Posterior cingulate gyrus (tissue), 11 donors: ENCODE measurements around the gene DEAF1.

Experiments
- DNase-seq, 10 donors: peaks; one replicate each; pipeline versions ENCODE4 v3.0.0 to v3.0.0-alpha.2; 2020 to 2021; ENCODE audit warnings: mixed read lengths in 3 of 10
- intact Hi-C: fragments of 100-400 bp; cut with DNase I; formaldehyde crosslinking; loops from one replicate; pipeline ENCODE4 v1.15.1; 2023

Gene DEAF1

DNA sequence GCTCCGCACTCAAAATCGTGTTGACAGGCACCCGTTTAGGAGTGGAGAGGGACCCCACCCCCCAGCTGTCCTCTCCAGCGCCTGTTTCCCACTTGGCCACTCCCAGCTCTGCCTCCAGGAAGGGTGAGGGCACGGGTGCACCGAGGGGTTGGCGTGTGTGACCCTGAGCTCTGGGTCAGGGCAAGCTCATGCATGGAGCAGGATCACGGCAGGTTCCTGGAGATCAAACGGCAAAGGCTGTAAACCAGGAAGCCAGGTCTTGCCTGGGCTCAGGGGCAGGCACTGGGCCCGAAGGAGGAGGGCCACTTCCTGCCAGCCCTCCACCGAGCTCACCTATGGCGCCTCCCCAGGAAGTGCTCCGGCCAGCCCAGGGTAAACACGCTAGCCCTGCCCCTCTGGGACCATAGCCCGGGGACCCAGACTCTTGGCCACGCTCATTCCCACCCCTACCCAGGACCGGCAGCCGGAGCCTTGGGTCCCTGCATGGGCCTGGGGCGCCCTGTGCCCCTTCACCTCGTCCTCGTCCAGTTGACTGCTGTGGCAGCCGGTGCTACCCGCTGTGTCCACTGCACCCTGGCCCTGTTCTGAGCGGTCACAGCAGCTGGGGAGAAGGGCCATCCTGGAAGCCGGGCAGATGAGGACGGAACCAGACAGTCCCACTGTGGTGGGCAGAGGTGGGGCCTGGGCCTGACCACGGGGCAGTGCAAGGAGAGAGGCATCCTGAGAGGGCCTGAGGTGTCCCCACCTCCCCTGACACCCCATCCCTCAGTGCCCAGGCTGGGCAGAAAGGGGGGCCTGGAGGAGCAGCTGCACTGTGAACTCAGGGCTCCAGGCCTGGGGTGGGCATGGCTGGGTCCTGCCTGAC lies 10.0 kb upstream of the DEAF1 start:
- peak in 3 of 10 donors; percentile 66 to 87 (median 70) for DNase-seq
- intact Hi-C loops, result no loop called here

DNA sequence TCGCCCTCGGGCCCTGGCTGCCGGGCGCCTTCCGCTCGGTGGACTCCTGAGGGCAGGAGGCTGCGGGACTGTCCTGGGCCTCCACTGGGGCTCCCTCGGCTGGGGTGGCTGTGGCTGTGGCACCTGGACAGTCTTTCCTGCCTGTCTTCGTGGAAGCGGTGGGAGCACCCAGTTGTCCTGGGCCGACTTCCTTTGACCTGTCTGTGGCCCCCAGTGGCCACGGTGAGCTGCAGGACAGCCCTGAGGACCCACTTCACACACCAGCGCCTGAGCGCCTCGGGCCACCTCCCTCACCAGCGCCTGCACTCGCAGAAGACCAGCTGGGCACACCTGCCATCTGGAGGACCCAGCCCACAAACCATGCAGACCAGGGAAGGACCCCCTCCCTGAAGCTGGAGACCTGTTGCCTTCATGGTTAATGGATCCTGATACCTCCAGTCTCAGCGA lies 9.2 kb upstream of the DEAF1 start:
- intact Hi-C loops, result no loop called here
- peak in 3 of 10 donors; percentile 61 to 82 (median 77) for DNase-seq

DNA sequence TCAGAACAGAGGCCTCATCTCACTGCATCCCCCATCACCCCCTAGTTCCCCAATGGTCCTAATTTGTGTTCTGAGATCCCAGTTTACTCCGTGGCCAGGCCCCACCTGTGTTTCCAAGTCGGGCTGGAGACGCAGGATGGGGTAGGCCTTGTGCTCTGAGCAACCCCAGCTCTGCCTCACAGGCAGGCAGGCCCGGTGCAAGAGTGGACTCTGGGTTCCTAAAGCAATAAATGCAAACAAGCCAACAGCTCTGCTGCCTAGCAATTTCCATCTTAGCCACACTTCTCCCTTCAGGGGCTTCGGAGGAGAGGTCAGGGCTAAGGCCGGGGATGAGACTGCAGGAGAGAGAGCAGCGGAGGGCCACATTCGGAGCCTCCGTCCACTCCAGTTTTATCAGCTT lies 8.5 kb upstream of the DEAF1 start:
- DNase-seq, result peak in 1 of 10 donors; percentile 48

DNA sequence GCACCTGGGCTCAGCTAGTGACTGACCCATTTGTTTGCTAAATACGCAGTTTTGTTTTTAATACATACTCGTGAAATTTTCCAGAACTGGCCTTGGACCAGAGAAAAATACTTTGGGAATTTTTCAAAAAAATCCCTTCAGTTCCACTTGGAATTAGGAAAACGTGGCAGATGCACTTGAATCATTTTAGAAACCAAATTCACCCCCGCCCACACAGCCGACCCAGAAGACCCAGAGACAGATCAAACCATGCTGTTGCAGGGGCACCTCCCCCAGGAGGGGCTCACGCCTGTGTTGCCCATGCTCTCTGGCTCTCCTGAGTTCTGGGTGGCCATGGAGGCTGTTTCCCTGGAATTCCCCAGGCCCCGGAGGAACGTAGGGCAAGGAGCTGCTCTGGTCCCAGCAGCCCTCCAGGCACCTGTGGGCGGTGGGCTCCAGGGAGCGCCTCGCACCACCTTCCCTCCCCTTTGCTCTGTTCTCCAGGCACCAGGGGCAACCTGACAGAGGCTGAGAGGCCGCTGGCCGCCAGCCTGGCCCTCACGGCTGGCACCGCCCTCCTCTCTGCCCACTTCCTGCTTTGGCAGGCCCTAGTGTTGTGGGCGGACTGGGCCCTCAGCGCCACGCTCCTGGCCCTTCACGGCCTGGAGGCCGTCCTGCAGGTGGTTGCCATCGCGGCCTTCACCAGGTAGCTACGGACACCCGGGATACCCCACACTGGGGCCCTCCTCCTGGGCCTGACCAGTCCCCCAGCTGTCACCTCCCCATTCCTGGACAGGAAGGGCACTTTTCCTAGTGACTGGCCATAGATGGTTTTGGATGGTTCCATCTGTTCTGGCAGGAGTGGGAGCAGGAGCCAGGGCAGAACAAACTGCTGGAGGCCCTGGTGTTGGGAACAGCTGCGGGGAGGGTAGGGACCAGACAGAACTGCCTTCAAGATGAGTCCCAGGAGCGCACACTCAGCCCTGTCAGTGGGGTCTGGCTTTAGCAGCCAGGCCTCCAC lies 7.7 kb upstream of the DEAF1 start:
- intact Hi-C loops, result no loop called here
- peak in 3 of 10 donors; percentile 79 to 90 (median 85) for DNase-seq

More for the DNA sequence above, 8.5 kb upstream of the DEAF1 start:
- intact Hi-C loops, result no loop called here

- DNase-seq, result peak in 3 of 10 donors; percentile 53 to 75 (median 65)
- intact Hi-C loops, result no loop called here
Observed at GRCh38 chr11:701741-702461, 6.9 kb upstream of the DEAF1 start.

DNA sequence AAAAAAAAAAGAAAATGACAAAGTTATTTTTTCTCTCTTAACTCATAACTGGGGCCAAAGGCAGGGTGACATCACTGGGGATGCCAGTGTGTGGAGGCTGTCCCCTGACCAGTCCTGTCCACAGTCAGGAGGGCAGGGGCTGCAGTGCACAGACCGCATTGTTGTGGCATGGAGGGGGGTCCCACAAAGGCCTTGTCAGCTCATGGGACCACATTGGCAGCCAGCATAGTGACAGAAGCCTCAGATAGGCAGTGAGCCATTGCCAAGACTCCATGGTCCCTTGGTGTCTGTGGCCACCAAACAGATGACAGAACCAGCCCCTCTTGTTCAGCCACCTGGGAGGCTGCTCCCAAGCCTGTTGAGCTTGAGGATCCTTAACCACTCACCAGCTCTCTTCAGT lies 4.7 kb upstream of the DEAF1 start:
- intact Hi-C loops, result no loop called here
- DNase-seq, result peak in 1 of 10 donors; percentile 59

GRCh38 chr11:699116-699508 lies 4.1 kb upstream of the DEAF1 start:
- intact Hi-C loops, result no loop called here
- peak in 1 of 10 donors; percentile 80 for DNase-seq

DNA sequence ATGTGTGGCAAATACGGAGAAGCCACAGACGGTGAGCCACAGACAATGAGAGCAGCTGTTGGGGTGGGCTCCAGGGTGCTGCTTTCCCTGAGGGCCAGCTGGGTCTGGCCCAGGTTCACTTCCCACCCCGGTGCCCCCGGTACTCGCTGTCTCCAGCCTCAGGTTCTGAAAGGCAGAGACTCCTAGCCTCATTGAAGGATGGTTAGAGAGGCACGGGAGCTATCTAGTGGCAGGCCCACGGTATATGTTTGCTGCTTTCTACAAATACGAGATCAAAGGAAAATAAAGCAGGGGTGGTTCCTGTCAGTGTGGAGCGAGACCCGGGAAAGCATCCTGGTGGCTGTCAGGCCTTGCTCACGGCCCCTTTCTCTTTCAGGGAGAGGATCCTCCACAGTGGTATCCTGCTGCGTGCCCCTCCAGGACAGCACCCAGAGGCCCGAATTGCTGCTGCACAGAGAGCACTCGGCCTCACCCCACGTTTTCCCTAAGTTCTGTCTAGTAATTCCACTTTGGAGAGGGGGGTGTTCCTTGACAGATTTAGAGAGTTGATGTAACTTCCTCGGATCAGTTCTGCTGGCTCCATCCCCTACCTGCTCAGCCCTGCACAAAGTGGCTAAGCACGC lies 3.6 kb upstream of the DEAF1 start:
- intact Hi-C loops, result no loop called here
- DNase-seq, result peak in 1 of 10 donors; percentile 66

DNA sequence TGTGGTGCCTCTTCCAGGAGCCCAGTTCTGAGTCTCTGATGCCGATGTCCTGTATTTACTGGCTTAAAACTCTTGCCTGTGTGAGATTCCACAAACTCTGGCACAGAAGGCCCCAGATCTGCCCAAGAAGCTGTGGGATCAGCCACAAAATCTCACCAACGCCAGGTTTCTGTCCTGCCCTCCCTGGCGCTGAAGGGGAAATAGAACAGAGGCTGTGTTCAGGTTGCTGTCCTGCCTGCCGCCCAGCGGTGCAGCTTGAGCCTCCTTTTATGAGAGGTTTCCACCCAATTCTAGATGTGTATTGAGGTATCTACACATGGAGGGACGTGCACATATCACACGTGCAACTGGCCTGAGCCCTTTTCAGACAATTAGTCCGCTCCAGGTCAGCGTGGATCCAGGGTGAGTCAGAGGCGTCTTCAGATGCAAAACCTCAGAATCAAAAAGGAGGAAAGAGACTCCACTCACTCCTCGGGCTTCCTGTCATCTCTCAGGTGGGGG lies 2.8 kb upstream of the DEAF1 start:
- intact Hi-C loops, result no loop called here
- DNase-seq, result peak in 1 of 10 donors; percentile 59

DNA sequence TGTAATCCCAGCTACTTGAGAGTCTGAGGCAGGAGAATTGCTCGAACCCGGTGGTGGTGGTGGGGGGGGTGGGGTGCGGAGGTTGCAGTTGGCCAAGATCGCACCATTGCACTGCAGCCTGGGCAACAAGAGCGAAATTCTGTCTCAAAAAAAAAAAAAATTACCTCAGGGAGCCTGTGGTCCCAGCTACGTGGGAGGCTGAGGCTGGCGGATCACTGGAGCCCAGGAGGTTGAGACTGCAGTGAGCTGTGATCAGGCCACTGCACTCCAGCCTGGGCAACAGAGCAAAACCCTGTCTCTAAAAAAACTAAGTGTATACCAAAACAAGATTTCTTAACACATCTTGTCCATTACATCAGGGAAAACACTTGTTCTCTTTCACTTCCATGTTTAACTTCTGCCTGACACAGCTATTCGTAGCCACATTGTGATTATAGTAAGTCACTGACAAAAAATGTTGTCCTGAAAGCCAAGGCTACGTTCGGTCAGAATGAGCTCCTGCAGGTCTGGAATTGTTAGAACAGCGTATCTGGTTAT lies 2.0 kb upstream of the DEAF1 start:
- intact Hi-C loops, result no loop called here
- DNase-seq, result peak in 2 of 10 donors; percentile 48 to 66

DNA sequence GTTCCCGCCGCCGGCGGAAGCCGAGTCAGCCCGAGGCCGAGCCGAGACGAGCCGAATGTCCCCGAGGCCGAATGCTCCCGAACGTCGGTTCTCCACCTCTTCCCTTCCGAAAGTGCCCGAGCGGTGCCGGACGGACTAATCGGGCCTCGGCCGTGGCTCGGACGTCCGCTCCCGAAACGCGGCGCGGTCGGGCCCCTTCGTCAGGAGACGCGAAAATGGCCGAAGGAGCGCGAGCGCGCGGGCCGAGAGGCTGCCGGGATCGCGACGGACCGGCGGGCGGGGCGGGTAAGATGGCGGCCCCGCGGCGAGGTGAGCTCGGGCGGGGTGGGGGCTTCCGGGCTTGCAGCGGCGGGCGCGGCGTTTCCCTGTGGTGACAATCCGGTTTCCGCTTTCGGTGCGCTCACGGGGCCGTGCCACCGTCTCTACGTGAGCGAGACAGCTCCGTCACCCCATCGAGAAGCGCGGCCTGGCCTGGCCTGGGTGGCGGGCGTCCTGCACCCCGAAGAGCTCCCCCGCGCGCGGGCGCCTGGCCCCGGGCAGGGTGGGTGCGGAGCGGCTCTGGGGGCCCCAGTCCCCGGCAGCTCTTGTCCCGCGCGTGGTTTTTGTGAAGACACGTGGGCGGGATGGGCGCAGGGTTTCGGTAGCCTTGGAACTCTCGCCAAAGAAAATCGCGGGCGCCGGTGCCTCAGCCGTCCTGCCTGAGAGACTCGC lies 671 bp upstream of the DEAF1 start, which contains the start of gene TMEM80:
TSS of gene TMEM80 (plus strand) at position 279 of the 711 bp plus-strand sequence. CDS start at position 291, 12 bp downstream.
- intact Hi-C loops, result no loop called here
- peak; percentile 96 to 100 (median 98) for DNase-seq

- intact Hi-C loops, result no loop called here
- DNase-seq, result no peak
Observed at GRCh38 chr11:695288-695537, 191 bp upstream of the DEAF1 start.

GRCh38 chr11:693887-694562 lies 997 bp downstream of the DEAF1 start:
- intact Hi-C loops, result no loop called here
- peak in 2 of 10 donors; percentile 72 to 81 for DNase-seq

DNA sequence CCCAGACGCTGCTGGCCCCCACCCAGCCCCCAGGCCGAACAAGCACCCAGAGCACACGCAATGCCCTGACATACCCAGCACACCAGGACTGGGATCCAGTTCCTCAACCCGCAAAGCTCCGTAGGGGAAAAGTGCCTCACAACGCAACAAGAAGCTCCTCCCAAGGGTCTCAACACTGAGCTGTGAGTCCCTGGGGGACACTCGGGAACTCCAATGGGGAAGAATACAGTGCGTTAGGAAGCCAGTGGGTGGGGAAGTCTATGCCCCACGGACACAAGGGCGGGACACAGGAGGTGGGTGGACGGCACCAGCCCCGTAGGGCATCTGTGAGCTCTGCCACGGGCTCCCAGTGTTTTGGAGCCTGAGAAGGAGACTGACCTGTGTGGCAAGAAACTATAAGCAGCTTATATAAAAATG lies 1.6 kb downstream of the DEAF1 start:
- intact Hi-C loops, result no loop called here
- DNase-seq, result peak in 1 of 10 donors; percentile 46

DNA sequence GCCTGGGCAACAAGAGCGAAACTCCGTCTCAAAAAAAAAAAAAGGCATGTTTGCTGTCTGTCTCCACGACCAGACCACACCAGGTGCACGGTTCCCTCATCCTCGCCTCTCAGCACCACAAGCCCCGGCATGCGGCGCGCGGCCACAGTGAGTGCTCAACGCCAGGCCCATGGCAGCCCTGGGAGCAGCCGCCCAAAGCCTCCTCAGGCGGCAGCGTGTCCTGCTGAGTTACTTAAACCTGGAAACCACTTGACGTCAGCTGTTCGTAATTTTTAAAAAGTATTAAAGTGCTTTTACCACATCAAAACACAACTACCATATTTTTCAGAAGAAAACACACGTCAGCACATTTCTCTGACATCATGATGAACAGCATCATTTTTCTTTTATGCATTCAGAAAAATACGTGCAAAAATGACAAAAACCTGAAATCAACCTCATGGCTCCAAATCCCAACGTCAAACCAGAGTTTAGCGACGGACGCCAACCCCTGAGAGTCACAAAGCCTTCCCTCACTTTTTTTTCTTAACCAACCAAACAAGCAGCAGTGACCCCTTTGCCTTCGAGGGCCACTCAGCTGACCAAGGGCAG lies 2.1 kb downstream of the DEAF1 start:
- intact Hi-C loops, result no loop called here

DNA sequence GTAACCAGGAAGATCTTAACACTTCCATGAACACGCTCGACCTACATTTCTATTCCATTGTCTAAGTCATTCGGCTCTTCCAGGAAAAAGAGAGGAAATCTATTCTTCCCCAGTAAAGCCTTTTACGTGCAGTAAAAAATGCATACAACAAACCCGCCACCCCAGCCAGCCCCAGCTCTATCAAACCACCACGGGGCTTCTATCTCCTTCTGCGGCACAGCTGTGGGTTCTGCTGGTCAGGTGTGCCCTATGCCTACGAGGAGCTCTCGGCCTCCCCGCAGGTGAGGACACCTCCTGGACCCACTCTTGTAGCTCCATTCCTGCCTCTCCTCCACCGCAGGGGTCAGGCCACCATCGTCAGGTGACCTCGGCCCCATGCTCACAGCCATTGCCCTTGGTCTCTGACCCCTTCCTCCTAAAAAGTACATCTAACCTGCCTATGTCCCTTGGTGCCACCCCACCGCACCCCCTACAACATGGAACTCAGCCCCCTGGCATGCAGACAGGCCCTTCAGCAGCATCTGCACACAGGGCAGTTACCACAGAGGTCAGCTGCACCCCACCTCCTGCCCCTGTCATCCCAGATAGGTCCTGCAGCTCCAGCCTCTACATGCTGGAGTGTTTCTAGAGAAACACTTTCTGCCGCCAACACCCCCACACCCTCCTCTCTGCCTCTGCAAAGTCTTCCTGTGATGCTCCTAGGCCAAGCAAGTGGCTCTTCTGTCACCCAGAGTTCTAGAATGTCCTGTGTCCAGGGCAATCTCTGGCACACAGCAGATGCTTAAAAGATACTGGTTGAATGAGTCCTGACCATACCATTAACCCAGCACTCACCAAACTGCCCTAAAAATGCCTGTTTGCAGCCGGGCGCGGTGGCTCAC lies 3.1 kb downstream of the DEAF1 start:
- intact Hi-C loops, result no loop called here
- DNase-seq, result peak in 2 of 10 donors; percentile 72

More for the DNA sequence above, 2.1 kb downstream of the DEAF1 start:
- peak in 2 of 10 donors; percentile 69 to 87 for DNase-seq
